Muscle layer of colon (tissue), 2 donors: ENCODE results near the gene GPR151.

Experiments
- H3K27ac ChIP-seq: one replicate; pipeline ENCODE4 v1.7.0; 2013; ENCODE audit warnings: low read depth, mild to moderate bottlenecking, low read length, moderate library complexity
- H3K27me3 ChIP-seq, 2 donors: one replicate each; pipeline ENCODE4 v1.7.0; 2013; ENCODE audit warnings: low read length in 2 of 2, mild to moderate bottlenecking in 2 of 2; ENCODE audit not compliant: insufficient read depth in 2 of 2, control insufficient read depth in 1 of 2
- H3K36me3 ChIP-seq: one replicate; pipeline ENCODE4 v1.7.0; 2013; ENCODE audit warnings: mild to moderate bottlenecking, low read length; ENCODE audit not compliant: insufficient read depth
- H3K4me1 ChIP-seq: one replicate; pipeline ENCODE4 v1.7.0; 2013; ENCODE audit warnings: mild to moderate bottlenecking, low read length; ENCODE audit not compliant: insufficient read depth
- H3K4me3 ChIP-seq, 2 donors: one replicate each; pipeline ENCODE4 v1.7.0; 2013; ENCODE audit warnings: low read length in 2 of 2, low read depth in 1 of 2, mild to moderate bottlenecking in 1 of 2, moderate library complexity in 1 of 2
- H3K9ac ChIP-seq: one replicate; pipeline ENCODE4 v1.7.0; 2013; ENCODE audit warnings: low read length
- H3K9me3 ChIP-seq: one replicate; pipeline ENCODE4 v1.7.0; 2013; ENCODE audit warnings: mild to moderate bottlenecking, low read length
- donor health status: abdominal sarcoma.
- donor health status: Adenocarcinoma of cecum.

Gene GPR151

GRCh38 chr5:146540414-146540813 is 24.4 kb upstream of the GPR151 start:
- H3K27me3 ChIP-seq, result no peaks in the 10 kb centered on the region
- H3K4me1 ChIP-seq, result no peaks in the 10 kb centered on the region
- H3K9me3 ChIP-seq, result no peaks in the 10 kb centered on the region
- no peak overlapping the region for H3K4me3 ChIP-seq
- H3K27ac ChIP-seq, result no peak overlapping the region
- no peaks in the 10 kb centered on the region for H3K36me3 ChIP-seq
- no peak overlapping the region for H3K9ac ChIP-seq

GRCh38 chr5:146539973-146540372 is 24.0 kb upstream of the GPR151 start:
- no peak overlapping the region for H3K9ac ChIP-seq
- no peak overlapping the region for H3K4me3 ChIP-seq
- no peaks in the 10 kb centered on the region for H3K27me3 ChIP-seq
- H3K9me3 ChIP-seq, result no peaks in the 10 kb centered on the region
- H3K27ac ChIP-seq, result no peak overlapping the region
- no peaks in the 10 kb centered on the region for H3K36me3 ChIP-seq
- H3K4me1 ChIP-seq, result no peaks in the 10 kb centered on the region

- Histone ChIP-seq H3K4me1 (no peaks in the 10 kb centered on the region), H3K36me3 (no peaks in the 10 kb centered on the region), H3K27me3 (no peaks in the 10 kb centered on the region), H3K27ac (no peak overlapping the region), H3K9me3 (no peaks in the 10 kb centered on the region), H3K9ac (no peak overlapping the region), H3K4me3 (no peak overlapping the region)
Measured at GRCh38 chr5:146538432-146538831, 22.4 kb upstream of the GPR151 start.

- Histone ChIP-seq H3K4me3 (no peak overlapping the region), H3K27ac (no peak overlapping the region), H3K9me3 (no peaks in the 10 kb centered on the region), H3K4me1 (no peaks in the 10 kb centered on the region), H3K9ac (no peak overlapping the region), H3K27me3 (no peaks in the 10 kb centered on the region), H3K36me3 (no peaks in the 10 kb centered on the region)
Measured at GRCh38 chr5:146533882-146534281, 17.9 kb upstream of the GPR151 start.

GRCh38 chr5:146533260-146533857 is 17.4 kb upstream of the GPR151 start:
- H3K4me3 ChIP-seq, result no peak overlapping the region
- no peak overlapping the region for H3K27ac ChIP-seq
- H3K9ac ChIP-seq, result no peak overlapping the region
- no peaks in the 10 kb centered on the region for H3K9me3 ChIP-seq
- no peaks in the 10 kb centered on the region for H3K27me3 ChIP-seq
- no peaks in the 10 kb centered on the region for H3K4me1 ChIP-seq
- H3K36me3 ChIP-seq, result no peaks in the 10 kb centered on the region

GRCh38 chr5:146529984-146530383 is 14.0 kb upstream of the GPR151 start:
- no peak overlapping the region for H3K27ac ChIP-seq
- no peaks in the 10 kb centered on the region for H3K4me1 ChIP-seq
- H3K9ac ChIP-seq, result no peak overlapping the region
- H3K36me3 ChIP-seq, result no peaks in the 10 kb centered on the region
- no peaks in the 10 kb centered on the region for H3K9me3 ChIP-seq
- no peak overlapping the region for H3K4me3 ChIP-seq
- no peaks in the 10 kb centered on the region for H3K27me3 ChIP-seq

- H3K9me3 ChIP-seq, result no peaks in the 10 kb centered on the region
- no peaks in the 10 kb centered on the region for H3K4me1 ChIP-seq
- no peak overlapping the region for H3K4me3 ChIP-seq
- no peaks in the 10 kb centered on the region for H3K36me3 ChIP-seq
- H3K27ac ChIP-seq, result no peak overlapping the region
- no peaks in the 10 kb centered on the region for H3K27me3 ChIP-seq
- H3K9ac ChIP-seq, result no peak overlapping the region
Measured at GRCh38 chr5:146528236-146528635, 12.2 kb upstream of the GPR151 start.

GRCh38 chr5:146527785-146528184 is 11.8 kb upstream of the GPR151 start:
- Histone ChIP-seq H3K27ac (no peak overlapping the region), H3K27me3 (no peaks in the 10 kb centered on the region), H3K9ac (no peak overlapping the region), H3K4me3 (no peak overlapping the region), H3K4me1 (no peaks in the 10 kb centered on the region), H3K36me3 (no peaks in the 10 kb centered on the region), H3K9me3 (no peaks in the 10 kb centered on the region)

- no peaks in the 10 kb centered on the region for H3K36me3 ChIP-seq
- no peak overlapping the region for H3K4me3 ChIP-seq
- no peaks in the 10 kb centered on the region for H3K4me1 ChIP-seq
- H3K27ac ChIP-seq, result no peak overlapping the region
- H3K9me3 ChIP-seq, result no peaks in the 10 kb centered on the region
- no peak overlapping the region for H3K9ac ChIP-seq
- H3K27me3 ChIP-seq, result no peaks in the 10 kb centered on the region
Measured at GRCh38 chr5:146523698-146524097, 7.7 kb upstream of the GPR151 start.

- Histone ChIP-seq H3K9me3 (no peaks in the 10 kb centered on the region), H3K4me1 (no peaks in the 10 kb centered on the region), H3K4me3 (no peak overlapping the region), H3K27ac (no peak overlapping the region), H3K36me3 (no peaks in the 10 kb centered on the region), H3K27me3 (no peaks in the 10 kb centered on the region), H3K9ac (no peak overlapping the region)
Measured at GRCh38 chr5:146521403-146522106, 5.6 kb upstream of the GPR151 start.

- H3K9ac ChIP-seq, result no peak overlapping the region
- no peaks in the 10 kb centered on the region for H3K27me3 ChIP-seq
- no peaks in the 10 kb centered on the region for H3K9me3 ChIP-seq
- no peaks in the 10 kb centered on the region for H3K4me1 ChIP-seq
- H3K4me3 ChIP-seq, result no peak overlapping the region
- H3K36me3 ChIP-seq, result no peaks in the 10 kb centered on the region
- H3K27ac ChIP-seq, result no peak overlapping the region
Measured at GRCh38 chr5:146520731-146521130, 4.7 kb upstream of the GPR151 start.

GRCh38 chr5:146519554-146519953 is 3.6 kb upstream of the GPR151 start:
- Histone ChIP-seq H3K27me3 (no peaks in the 10 kb centered on the region), H3K9ac (no peak overlapping the region), H3K4me3 (no peak overlapping the region), H3K36me3 (no peaks in the 10 kb centered on the region), H3K4me1 (no peaks in the 10 kb centered on the region), H3K9me3 (no peaks in the 10 kb centered on the region), H3K27ac (no peak overlapping the region)
